GM12878 (cell line): ENCODE measurements around the gene EEF1A2. TPM values are rescaled to one million over a fixed set of nuclear protein-coding genes. Genes with fewer than 3 reads are reported as not detected.

Experiments used
- ATAC-seq: fragments of 200-7000 bp; cut with Tn5 transposase; 3 replicates; pipeline ENCODE4 v1.9.1; 2020; ENCODE audit warnings: mild to moderate bottlenecking, moderate library complexity
- BruUV-seq: library from RNA; stranded (reverse); fragments of 400-500 nt; replicated peaks from 2 replicates; lab custom pipeline; 2021; lab: Mats Ljungman, UMichigan
- CTCF ChIA-PET: fragments of 300-600 bp; sonication (Branson Sonifier 250); formaldehyde crosslinking; extraction: SDS; loops from one replicate; lab custom pipeline; 2021; ENCODE audit warnings: inconsistent platforms; lab: Yijun Ruan, JAX
- POLR2A ChIA-PET: fragments of 350-600 bp; formaldehyde crosslinking; extraction: SDS; loops from one replicate; lab custom pipeline; 2021; ENCODE audit warnings: inconsistent platforms; lab: Charles Lee
- RAD21 ChIA-PET: fragments of 300-600 bp; sonication (Branson Sonifier 250); formaldehyde crosslinking; loops from one replicate; lab custom pipeline; 2023; ENCODE audit warnings: antibody characterized with exemption; ENCODE audit not compliant: unreplicated experiment; lab: Charles Lee
- SMC1A ChIA-PET: fragments of 300-600 bp; sonication (Branson Sonifier 250); formaldehyde crosslinking; loops from one replicate; lab custom pipeline; 2023; ENCODE audit not compliant: unreplicated experiment, uncharacterized antibody; lab: Charles Lee
- DNase-seq: peaks from one replicate; pipeline ENCODE4 v3.0.0-alpha.2; 2011; ENCODE audit warnings: low read depth, low spot score
- FAIRE-seq: peaks from 3 replicates; lab custom pipeline; 2011; peaks lifted over from hg19 to GRCh38; lab: Jason Lieb, UNC
- H2AFZ ChIP-seq: 2 replicates; pipeline ENCODE4 v1.6.0; 2011; ENCODE audit warnings: low read depth, low read length, control low read depth; ENCODE audit not compliant: control insufficient read depth
- H3K27ac ChIP-seq: 2 replicates; pipeline ENCODE4 v1.5.1; 2011; ENCODE audit warnings: control low read depth; ENCODE audit not compliant: control insufficient read depth, insufficient read depth
- H3K27me3 ChIP-seq, 2 experiments: replicated peaks in 1 of 2; 2 replicates each; pipeline versions ENCODE4 v1.6.0 to v1.6.1; 2011; ENCODE audit warnings: low read length in 1 of 2; ENCODE audit not compliant: control insufficient read depth in 2 of 2, insufficient read depth in 2 of 2
- H3K36me3 ChIP-seq, 2 experiments: 2 replicates each; pipeline ENCODE4 v1.5.1; 2011; ENCODE audit warnings: low read length in 1 of 2; ENCODE audit not compliant: control insufficient read depth in 2 of 2, insufficient read depth in 2 of 2
- H3K4me1 ChIP-seq: 2 replicates; pipeline ENCODE4 v1.6.1; 2011; ENCODE audit warnings: mild to moderate bottlenecking, low read length, moderate library complexity, mixed read lengths; ENCODE audit not compliant: control insufficient read depth, insufficient read depth
- H3K4me2 ChIP-seq: 2 replicates; pipeline ENCODE4 v1.6.0; 2011; ENCODE audit warnings: control low read depth; ENCODE audit not compliant: control insufficient read depth, insufficient read depth
- H3K4me3 ChIP-seq: fragments of 200-600 bp; sonication (generic); 2 replicates; pipeline ENCODE4 v1.5.1; 2016
- H3K79me2 ChIP-seq: 2 replicates; pipeline ENCODE4 v1.6.0; 2011; ENCODE audit warnings: low read length; ENCODE audit not compliant: control insufficient read depth, insufficient read depth
- H3K9ac ChIP-seq: 2 replicates; pipeline ENCODE4 v1.8.0; 2011; ENCODE audit warnings: low read length, control low read depth, mixed read lengths; ENCODE audit not compliant: control insufficient read depth, insufficient read depth
- H3K9me3 ChIP-seq: replicated peaks from 3 replicates; pipeline ENCODE4 v1.5.1; 2011; ENCODE audit warnings: mild to moderate bottlenecking, low read length; ENCODE audit not compliant: control insufficient read depth, insufficient read depth
- H4K20me1 ChIP-seq: 2 replicates; pipeline ENCODE4 v1.6.0; 2011; ENCODE audit not compliant: control insufficient read depth, insufficient read depth
- BRCA1 ChIP-seq: IDR thresholded peaks from 2 replicates; pipeline ENCODE4 v1.6.1; 2011; ENCODE audit warnings: low read depth, low read length, improper control_type of control experiment
- DPF2 ChIP-seq: fragments of 450-650 bp; IDR thresholded peaks from 2 replicates; pipeline ENCODE4 v1.6.1; 2017; ENCODE audit warnings: mild to moderate bottlenecking
- E2F8 ChIP-seq: fragments of 450-650 bp; IDR thresholded peaks from 2 replicates; pipeline ENCODE4 v1.6.1; 2018; ENCODE audit warnings: mild to moderate bottlenecking, low read depth, moderate library complexity; ENCODE audit not compliant: partially characterized antibody
- HDGF ChIP-seq: fragments of 450-650 bp; IDR thresholded peaks from 2 replicates; pipeline ENCODE4 v1.6.1; 2016; ENCODE audit warnings: antibody characterized with exemption
- MXI1 ChIP-seq: fragments of 150-350 bp; IDR thresholded peaks from 2 replicates; pipeline ENCODE4 v1.6.1; 2011; ENCODE audit warnings: low read depth, mild to moderate bottlenecking, inconsistent platforms, low read length, improper control_type of control experiment
- MYB ChIP-seq: fragments of 150-350 bp; IDR thresholded peaks from 2 replicates; pipeline ENCODE4 v1.6.1; 2014; ENCODE audit warnings: mild to moderate bottlenecking, low read depth, low read length, borderline replicate concordance
- PAX5 ChIP-seq: IDR thresholded peaks from 2 replicates; pipeline ENCODE4 v1.6.1; 2011; ENCODE audit warnings: low read depth, low read length, borderline replicate concordance
- SMC3 ChIP-seq: IDR thresholded peaks from 2 replicates; pipeline ENCODE4 v1.6.1; 2011; ENCODE audit warnings: low read length, improper control_type of control experiment, borderline replicate concordance
- USF1 ChIP-seq: IDR thresholded peaks from 2 replicates; pipeline ENCODE4 v1.6.1; 2011; ENCODE audit warnings: borderline replicate concordance, low read depth, mild to moderate bottlenecking, moderate library complexity, mixed read lengths, low read length; ENCODE audit not compliant: insufficient read depth; ENCODE audit errors: extremely low read length
- ZBTB4 ChIP-seq: fragments of 450-650 bp; formaldehyde crosslinking; IDR thresholded peaks from 2 replicates; pipeline ENCODE4 v1.4.0; 2022; ENCODE audit warnings: mild to moderate bottlenecking, moderate library complexity
- ZBTB40 ChIP-seq: fragments of 450-650 bp; IDR thresholded peaks from 2 replicates; pipeline ENCODE4 v1.6.1; 2016; ENCODE audit warnings: mild to moderate bottlenecking, moderate library complexity, borderline replicate concordance
- ZNF207 ChIP-seq: fragments of 450-650 bp; IDR thresholded peaks from 2 replicates; pipeline ENCODE4 v1.6.1; 2014; ENCODE audit warnings: antibody characterized with exemption, mild to moderate bottlenecking, borderline replicate concordance
- WGBS: methylation state at CpG from one replicate; pipeline ENCODE4 v1.1.6; 2016; ENCODE audit warnings: low lambda C conversion rate; ENCODE audit not compliant: insufficient replicate concordance, insufficient coverage; ENCODE audit errors: missing lambda C conversion rate; 5-methylcytosine and 5-hydroxymethylcytosine counted together
- in situ Hi-C: fragments of 300-500 bp; cut with MboI; formaldehyde crosslinking; loops from 9 replicates; pipeline ENCODE4 v1.14.3; 2018; ENCODE audit warnings: mixed read lengths
- intact Hi-C: fragments of 100-400 bp; cut with micrococcal nuclease; formaldehyde crosslinking; loops from one replicate; pipeline ENCODE4 v1.14.2; 2022; ENCODE audit not compliant: unreplicated experiment
- polyA plus RNA-seq, 11 experiments: library from polyadenylated mRNA; depleted of rRNA in 4 of 11; unstranded in 6 of 11; stranded (reverse) in 5 of 11; fragments of >200 nt; fragmentation: Nextera tagmentation in 4 of 11; fragmentation: Illumina TruSeq in 1 of 11; extraction: Ambion mirVana in 4 of 11; extraction: Trizol in 1 of 11; gene quantifications; 1 replicate in 1 of 11; 2 replicates in 10 of 11; pipeline versions ENCODE4 v1.2.1 to v1.2.3, GENCODE V29; 2011 to 2016; ENCODE audit warnings: inconsistent platforms in 2 of 11, missing spikeins in 2 of 11, low read depth in 1 of 11
- total RNA-seq, 4 experiments: library from RNA; depleted of rRNA in 3 of 4; stranded (reverse); fragments of >200 nt in 3 of 4; fragmentation: Illumina TruSeq in 1 of 4; extraction: Trizol in 1 of 4; gene quantifications; 2 replicates each; pipeline versions ENCODE4 v1.2.1 to v1.2.3, GENCODE V29; 2013 to 2021

The EEF1A2 gene
- total and polyA plus RNA-seq, 10 of the 15 experiments (the other 5 are each of a cell fraction or from before 2014, with no cell fraction given), result 0.56 TPM; not detected in 9

- Histone ChIP-seq H3K9ac (no peak overlapping the region), H3K27me3 (no peaks in the 10 kb centered on the region), H3K4me2 (no peak overlapping the region), H3K4me1 (peaks cover 16% of the 10 kb centered on the region), H2AFZ (no peak overlapping the region), H3K9me3 (no peaks in the 10 kb centered on the region; the same call in 2 of the 3 replicates), H3K36me3 (no peaks in the 10 kb centered on the region), H4K20me1 (no peaks in the 10 kb centered on the region), H3K79me2 (no peaks in the 10 kb centered on the region), H3K27ac (no peak overlapping the region), H3K4me3 (no peak overlapping the region)
- FAIRE-seq, result no peak
- SMC1A ChIA-PET, result interaction anchor here (0.6 kb wide), 1 partner anchor 61 kb away, joined by 3 read pairs; no protein-coding TSS in a partner anchor
- ATAC-seq, result no peak
- 31% methylated on average over 15 of the region's 15 CpGs for WGBS
- DNase-seq, result no peak
- CTCF ChIA-PET, result no interaction called here
- in situ Hi-C loops, result no loop called here
- POLR2A ChIA-PET, result no interaction called here
- RAD21 ChIA-PET, result no interaction called here
- intact Hi-C loops, result no loop called here
- BruUV-seq, result no TSS peak
- TF ChIP-seq PAX5 (no peak), ZNF207 (no peak), SMC3 (no peak), E2F8 (no peak), ZBTB4 (CRISPR knock-in tag) (no peak), HDGF (no peak), MYB (no peak), MXI1 (no peak), ZBTB40 (no peak), DPF2 (no peak), USF1 (no peak), BRCA1 (no peak)
Measured at GRCh38 chr20:63445075-63445734, 53.7 kb downstream of the EEF1A2 start.
